ENCODE measurements around the gene NRF1. TPM values are rescaled to one million over a fixed set of nuclear protein-coding genes. Genes with fewer than 3 reads are reported as not detected.

NRF1 gene
- total RNA-seq, 1 donor from 2014 or later: 16.7 TPM

DNA sequence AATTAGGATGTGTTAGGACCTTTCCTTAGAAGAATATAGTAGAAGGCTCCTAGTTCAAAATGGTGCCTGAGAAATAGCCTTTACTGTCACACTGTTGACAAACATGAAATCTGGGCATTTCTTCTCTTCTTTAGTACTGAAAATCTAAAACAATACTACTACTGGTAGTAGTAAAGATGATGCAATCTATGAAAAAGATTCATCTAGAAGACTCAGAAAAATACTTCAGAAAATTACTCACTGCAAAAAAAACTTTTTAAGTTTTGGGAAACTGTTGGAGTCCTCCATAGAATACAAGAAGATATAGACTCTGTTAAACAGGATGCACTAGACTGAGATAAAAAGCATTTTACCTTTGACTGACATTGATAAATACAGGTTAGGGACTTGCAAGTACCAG, 67.1 kb downstream of the NRF1 start:
- H3K4me3 ChIP-seq: no peak overlapping the region
- intact Hi-C loops (cut with DNase I): no loop called here
- H3K9me3 ChIP-seq: peaks cover 5% of the 10 kb centered on the region
- H3K4me1 ChIP-seq: no peaks in the 10 kb centered on the region
- DNase-seq (no peak), ATAC-seq (no peak)
- no peaks in the 10 kb centered on the region for H3K27me3 ChIP-seq (ENCODE audit: low read depth)
- TF ChIP-seq, protein P1, sequence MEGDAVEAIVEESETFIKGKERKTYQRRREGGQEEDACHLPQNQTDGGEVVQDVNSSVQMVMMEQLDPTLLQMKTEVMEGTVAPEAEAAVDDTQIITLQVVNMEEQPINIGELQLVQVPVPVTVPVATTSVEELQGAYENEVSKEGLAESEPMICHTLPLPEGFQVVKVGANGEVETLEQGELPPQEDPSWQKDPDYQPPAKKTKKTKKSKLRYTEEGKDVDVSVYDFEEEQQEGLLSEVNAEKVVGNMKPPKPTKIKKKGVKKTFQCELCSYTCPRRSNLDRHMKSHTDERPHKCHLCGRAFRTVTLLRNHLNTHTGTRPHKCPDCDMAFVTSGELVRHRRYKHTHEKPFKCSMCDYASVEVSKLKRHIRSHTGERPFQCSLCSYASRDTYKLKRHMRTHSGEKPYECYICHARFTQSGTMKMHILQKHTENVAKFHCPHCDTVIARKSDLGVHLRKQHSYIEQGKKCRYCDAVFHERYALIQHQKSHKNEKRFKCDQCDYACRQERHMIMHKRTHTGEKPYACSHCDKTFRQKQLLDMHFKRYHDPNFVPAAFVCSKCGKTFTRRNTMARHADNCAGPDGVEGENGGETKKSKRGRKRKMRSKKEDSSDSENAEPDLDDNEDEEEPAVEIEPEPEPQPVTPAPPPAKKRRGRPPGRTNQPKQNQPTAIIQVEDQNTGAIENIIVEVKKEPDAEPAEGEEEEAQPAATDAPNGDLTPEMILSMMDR (IDR thresholded peaks at IDR 0.05): no peak
- H3K36me3 ChIP-seq: peaks cover 41% of the 10 kb centered on the region
- H3K27ac ChIP-seq: no peak overlapping the region

DNA sequence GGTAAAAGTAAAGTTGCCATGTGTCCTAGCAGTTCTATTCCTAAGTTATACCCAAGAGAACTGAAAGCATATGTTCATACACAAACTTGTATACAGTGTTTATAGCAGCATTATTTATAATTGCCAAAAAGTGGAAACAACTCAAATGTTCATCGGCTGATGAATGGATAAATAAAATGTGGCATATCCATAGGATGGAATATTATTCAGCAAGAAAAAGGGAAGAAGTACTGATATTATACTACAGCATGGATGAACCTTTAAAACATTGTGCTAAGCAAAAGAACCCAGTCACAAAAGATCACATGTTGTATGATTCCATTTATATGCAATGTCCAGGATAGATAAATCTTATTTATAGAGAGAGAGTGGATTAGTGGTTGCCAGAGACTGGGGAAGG, 68.9 kb downstream of the NRF1 start:
- Histone ChIP-seq H3K9me3 (peaks cover 4% of the 10 kb centered on the region), H3K27ac (no peak overlapping the region), H3K4me1 (no peaks in the 10 kb centered on the region), H3K4me3 (no peak overlapping the region), H3K36me3 (peaks cover 30% of the 10 kb centered on the region), H3K27me3 (ENCODE audit: low read depth) (no peaks in the 10 kb centered on the region)
- DNase-seq (no peak), ATAC-seq (no peak)
- intact Hi-C loops (cut with DNase I): no loop called here
- TF ChIP-seq, protein P1 (IDR thresholded peaks at IDR 0.05): no peak

DNA sequence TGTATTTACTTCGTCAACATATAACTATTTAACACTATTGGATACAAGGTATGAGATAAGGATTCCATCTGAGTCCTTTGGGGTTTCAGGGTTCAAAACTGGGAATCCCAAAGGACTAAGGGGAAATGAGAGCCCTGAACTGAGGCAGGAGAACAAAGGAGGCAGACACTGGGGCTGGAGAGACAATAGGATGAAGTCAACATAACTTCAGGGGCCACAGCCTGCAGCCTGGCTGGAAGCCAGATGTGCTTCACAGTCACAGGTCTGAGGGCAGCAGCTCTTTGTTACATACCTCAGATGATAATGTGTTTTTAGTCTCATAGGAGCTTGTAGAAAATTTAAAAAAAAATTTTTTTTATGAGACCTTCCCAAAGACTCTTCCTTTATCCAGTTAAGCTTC, 73.3 kb downstream of the NRF1 start:
- H3K27ac ChIP-seq: no peak overlapping the region
- ATAC-seq (no peak), DNase-seq (no peak)
- H3K4me1 ChIP-seq: no peaks in the 10 kb centered on the region
- peaks cover 4% of the 10 kb centered on the region for H3K36me3 ChIP-seq
- intact Hi-C loops (cut with DNase I): no loop called here
- TF ChIP-seq, protein P1 (IDR thresholded peaks at IDR 0.05): no peak
- no peak overlapping the region for H3K4me3 ChIP-seq
- no peaks in the 10 kb centered on the region for H3K9me3 ChIP-seq
- no peaks in the 10 kb centered on the region for H3K27me3 ChIP-seq (ENCODE audit: low read depth)

DNA sequence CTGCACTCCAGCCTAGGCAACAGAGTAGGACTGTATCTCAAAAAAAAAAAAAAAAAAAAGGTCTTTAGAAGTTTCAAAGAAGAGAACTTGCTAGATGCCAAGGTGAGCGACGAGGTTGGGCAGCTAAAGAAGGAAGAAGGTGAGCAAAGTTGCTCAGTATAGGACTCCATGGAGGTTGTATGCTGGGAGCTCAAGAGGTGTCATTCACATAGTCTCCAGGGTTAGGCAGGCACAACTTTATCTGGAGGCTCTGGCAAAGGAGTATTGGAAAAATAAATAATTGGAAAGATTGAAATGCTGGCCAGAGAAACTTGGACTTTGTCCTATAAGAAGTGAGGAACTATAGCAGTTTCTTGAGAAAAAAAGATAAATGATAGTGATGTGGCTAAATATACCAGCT, 74.5 kb downstream of the NRF1 start:
- H3K36me3 ChIP-seq: peaks cover 8% of the 10 kb centered on the region
- no peaks in the 10 kb centered on the region for H3K4me1 ChIP-seq
- H3K9me3 ChIP-seq: no peaks in the 10 kb centered on the region
- H3K27ac ChIP-seq: no peak overlapping the region
- no peak overlapping the region for H3K4me3 ChIP-seq
- DNase-seq: no peak
- intact Hi-C loops (cut with DNase I): no loop called here
- H3K27me3 ChIP-seq (ENCODE audit: low read depth): no peaks in the 10 kb centered on the region
- no peak for ATAC-seq
- TF ChIP-seq, protein P1 (IDR thresholded peaks at IDR 0.05): no peak

DNA sequence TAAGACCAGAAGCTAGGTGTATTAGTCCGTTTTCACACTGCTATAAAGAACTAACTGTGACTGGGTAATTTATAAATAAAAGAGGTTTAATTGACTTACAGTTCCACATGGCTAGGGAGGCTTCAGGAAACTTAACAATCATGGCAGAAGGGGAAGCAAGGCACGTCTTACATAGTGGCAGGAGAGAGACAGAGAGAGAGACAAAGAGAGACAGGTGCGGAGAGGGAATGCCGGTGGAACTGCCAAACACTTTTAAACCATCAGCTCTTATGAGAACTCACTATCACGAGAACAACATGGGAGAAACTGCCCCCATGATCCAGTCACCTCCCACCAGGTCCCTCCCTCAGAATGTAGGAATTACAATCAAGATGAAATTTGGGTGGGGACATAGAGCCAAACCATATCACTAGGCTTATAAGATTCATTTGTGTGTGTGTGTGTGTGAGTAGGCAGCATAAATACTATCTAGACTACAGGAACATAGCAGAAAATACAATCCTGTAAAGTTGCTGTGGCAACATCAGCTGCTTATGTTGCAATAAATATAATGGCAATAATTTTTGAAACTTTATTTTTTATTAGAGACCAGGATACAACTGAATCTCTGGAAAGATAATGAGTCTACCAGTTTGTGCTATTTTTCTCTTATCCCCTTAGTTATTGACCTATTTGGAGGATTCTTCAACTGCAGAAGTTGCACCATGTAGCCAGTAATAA, 77.1 kb downstream of the NRF1 start:
- TF ChIP-seq, protein P1 (IDR thresholded peaks at IDR 0.05): no peak
- Histone ChIP-seq H3K27ac (no peak overlapping the region), H3K36me3 (peaks cover 33% of the 10 kb centered on the region), H3K9me3 (no peaks in the 10 kb centered on the region), H3K4me1 (no peaks in the 10 kb centered on the region), H3K27me3 (ENCODE audit: low read depth) (no peaks in the 10 kb centered on the region), H3K4me3 (no peak overlapping the region)
- DNase-seq: no peak
- ATAC-seq: no peak
- intact Hi-C loops (cut with DNase I): no loop called here
